Peyer's patch (tissue), 4 donors: ENCODE measurements around the gene DNAH8.

Experiments used
- POLR2A ChIP-seq, 2 donors: fragments of 450-650 bp; IDR thresholded peaks; one replicate each; pipeline ENCODE4 v1.5.1; 2017; ENCODE audit warnings: antibody characterized with exemption in 2 of 2, mild to moderate bottlenecking in 2 of 2, moderate library complexity in 2 of 2
- TF ChIP-seq, protein P1 (sequence below), 6 experiments: fragments of 450-650 bp in 4 of 6; fragments of 200-600 bp in 2 of 6; sonication (generic) in 1 of 6; IDR thresholded peaks; one replicate each; pipeline ENCODE4 v1.5.1; 2017 to 2019; ENCODE audit warnings: antibody characterized with exemption in 6 of 6, mild to moderate bottlenecking in 3 of 6, moderate library complexity in 1 of 6

GRCh38 chr6:39079197-39080125, 364.4 kb downstream of the DNAH8 start:
- no peak for TF ChIP-seq POLR2A (IDR thresholded peaks at IDR 0.05)
- TF ChIP-seq, protein P1, sequence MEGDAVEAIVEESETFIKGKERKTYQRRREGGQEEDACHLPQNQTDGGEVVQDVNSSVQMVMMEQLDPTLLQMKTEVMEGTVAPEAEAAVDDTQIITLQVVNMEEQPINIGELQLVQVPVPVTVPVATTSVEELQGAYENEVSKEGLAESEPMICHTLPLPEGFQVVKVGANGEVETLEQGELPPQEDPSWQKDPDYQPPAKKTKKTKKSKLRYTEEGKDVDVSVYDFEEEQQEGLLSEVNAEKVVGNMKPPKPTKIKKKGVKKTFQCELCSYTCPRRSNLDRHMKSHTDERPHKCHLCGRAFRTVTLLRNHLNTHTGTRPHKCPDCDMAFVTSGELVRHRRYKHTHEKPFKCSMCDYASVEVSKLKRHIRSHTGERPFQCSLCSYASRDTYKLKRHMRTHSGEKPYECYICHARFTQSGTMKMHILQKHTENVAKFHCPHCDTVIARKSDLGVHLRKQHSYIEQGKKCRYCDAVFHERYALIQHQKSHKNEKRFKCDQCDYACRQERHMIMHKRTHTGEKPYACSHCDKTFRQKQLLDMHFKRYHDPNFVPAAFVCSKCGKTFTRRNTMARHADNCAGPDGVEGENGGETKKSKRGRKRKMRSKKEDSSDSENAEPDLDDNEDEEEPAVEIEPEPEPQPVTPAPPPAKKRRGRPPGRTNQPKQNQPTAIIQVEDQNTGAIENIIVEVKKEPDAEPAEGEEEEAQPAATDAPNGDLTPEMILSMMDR (IDR thresholded peaks at IDR 0.05) = no peak
